Measurements from ENCODE around the gene PRR30.

- TF ChIP-seq GATA2 (IDR thresholded peaks at IDR 0.05; ENCODE audit: low read depth, low read length): no peak
- TF ChIP-seq GATA3 (IDR thresholded peaks at IDR 0.05; ENCODE audit: low read depth, low read length): no peak
Observed at GRCh38 chr2:27174638-27175037, 35.4 kb upstream of the PRR30 start.
